ENCODE results near the gene TMEM175.
"Not testable (repeated sequence)": the region's sequence is repeated elsewhere in the genome, so short reads cannot be mapped to it uniquely, and the experiment has no call there.

Gene TMEM175

DNA sequence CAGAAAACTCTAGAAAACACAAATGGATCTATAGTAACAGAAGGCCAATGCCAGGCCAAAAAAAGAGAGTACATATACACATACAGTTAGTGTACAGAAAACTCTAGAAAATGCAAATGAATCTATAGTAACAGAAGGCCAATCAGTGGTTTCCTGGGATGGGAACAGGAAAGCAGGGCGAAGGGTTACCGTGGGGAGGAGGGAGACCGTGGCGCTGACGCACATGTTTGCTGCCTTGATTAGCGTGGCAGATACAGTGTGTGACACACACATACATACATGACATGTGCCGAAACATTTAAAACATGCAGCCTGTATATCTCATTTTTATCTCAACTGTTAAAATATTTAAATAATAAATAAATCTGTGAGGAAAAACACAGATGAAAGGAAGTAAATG, 14.8 kb upstream of the TMEM175 start:
- no peak for DNase-seq (ENCODE audit: low read depth)

DNA sequence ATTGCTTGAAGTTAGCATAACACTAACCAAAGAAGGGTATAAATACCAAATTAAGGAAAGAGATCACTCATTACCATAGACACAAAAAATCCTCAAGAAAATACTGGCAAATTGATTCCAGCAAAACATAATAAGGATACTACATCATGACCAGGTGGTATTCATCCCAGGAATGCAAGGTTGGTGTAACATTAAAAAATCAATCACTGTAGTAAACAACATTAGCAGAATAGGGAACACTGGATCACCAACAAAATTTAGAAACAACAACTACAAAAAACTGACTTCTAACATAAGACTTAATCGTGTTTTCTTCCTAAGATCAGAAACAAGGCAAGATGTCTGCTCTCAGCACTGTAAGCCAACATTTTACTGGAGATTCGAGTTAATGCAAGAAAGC, 14.3 kb upstream of the TMEM175 start:
- DNase-seq (ENCODE audit: low read depth) = no peak

DNA sequence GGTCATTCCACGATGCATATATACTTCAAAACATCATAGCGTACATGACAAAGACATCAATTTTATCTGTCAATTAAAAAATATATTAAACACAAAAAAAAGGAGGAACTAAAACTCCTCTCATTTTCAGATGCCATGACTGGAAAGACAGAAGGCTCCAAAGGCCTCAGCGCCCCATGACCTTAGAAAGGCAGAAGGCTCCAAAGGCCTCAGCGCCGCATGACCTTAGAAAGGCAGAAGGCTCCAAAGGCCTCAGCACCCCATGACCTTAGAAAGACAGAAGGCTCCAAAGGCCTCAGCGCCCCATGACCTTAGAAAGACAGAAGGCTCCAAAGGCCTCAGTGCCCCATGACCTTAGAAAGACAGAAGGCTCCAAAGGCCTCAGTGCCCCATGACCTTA, 13.7 kb upstream of the TMEM175 start:
- not testable (repeated sequence) for DNase-seq (ENCODE audit: low read depth)

DNA sequence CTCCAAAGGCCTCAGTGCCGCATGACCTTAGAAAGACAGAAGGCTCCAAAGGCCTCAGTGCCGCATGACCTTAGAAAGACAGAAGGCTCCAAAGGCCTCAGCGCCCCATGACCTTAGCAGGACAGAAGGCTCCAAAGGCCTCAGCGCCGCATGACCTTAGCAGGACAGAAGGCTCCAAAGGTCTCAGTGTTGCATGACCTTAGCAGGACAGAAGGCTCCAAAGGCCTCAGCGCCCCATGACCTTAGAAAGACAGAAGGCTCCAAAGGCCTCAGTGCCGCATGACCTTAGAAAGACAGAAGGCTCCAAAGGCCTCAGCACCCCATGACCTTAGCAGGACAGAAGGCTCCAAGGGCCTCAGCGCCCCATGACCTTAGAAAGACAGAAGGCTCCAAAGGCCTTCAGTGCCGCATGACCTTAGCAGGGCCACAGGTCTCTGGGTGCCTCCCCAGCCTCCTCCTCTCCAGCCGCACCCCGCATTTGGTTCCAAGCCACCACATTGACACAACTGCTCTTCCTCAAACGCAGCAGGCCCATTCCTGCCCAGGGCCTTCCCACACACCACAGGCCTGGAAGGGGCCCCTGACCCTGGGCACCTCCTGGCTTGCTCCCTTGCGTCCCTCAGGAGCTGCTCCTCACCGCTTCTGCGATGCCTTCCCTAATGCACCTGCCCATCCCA, 13.1 kb upstream of the TMEM175 start:
- not testable (repeated sequence) for DNase-seq (ENCODE audit: low read depth)

DNA sequence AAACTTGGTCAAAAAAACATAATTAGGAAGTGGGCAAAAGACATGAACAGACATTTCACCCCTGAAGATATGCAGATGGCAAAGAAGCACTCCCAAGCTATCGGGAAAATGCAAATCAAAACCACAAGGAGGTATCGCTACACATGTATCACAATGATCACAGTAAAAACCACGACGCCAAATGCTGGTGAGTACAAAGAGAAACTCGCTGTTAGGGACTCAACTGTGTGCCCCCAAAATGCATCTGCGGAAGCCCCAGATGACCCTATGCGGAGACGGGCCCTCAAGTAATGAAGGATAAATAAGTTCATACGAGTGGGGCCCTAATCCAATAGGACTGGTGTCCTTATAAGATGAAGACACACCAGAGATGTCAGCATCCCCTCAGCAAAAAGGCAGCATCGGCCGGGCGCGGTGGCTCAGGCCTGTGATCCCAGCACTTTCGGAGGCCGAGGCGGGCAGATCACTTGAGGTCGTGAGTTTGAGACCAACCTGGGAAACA, 10.4 kb upstream of the TMEM175 start:
- DNase-seq (ENCODE audit: low read depth) = no peak

DNA sequence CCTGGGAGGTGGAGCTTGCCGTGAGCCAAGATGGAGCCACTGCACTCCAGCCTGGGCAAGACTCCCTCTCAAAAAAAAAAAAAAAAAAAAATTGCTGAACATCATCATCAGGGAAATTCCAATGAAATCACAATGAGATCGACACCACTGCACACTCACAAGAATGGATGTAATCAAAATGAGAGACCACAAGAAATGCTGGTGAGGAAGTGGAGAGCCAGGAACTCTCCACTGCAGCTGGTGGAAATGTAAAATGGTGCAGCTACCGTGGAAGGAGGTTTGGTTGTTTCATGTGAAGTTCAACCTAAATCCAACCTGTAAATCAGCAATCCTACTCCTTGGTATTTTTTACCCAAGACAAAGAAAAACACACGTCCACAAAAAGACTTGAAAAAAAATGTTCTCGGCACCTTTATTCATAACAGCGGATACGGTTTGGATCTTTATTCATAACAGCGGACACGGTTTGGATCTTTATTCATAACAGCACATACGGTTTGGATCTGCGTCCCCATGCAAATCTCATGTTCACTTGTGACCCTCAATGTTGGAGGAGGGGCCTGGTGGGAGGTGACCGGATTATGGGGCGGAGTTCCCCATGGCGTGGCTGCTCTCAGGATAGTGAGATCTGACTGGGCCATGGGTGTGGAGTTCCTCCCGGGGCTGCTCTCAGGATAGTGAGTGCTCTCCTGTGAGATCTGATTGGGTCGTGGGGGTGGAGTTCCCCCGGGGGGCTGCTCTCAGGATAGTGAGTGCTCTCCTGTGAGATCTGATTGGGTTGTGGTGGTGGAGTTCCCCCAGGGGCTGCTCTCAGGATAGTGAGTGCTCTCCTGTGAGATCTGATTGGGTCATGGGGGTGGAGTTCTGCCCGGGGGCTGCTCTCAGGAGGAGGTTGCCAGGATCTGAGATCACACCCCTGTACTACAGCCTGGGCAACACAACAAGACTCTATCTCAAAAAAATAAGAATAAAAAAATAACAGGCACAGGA, 7.9 kb upstream of the TMEM175 start:
- no peak for DNase-seq (ENCODE audit: low read depth)

DNA sequence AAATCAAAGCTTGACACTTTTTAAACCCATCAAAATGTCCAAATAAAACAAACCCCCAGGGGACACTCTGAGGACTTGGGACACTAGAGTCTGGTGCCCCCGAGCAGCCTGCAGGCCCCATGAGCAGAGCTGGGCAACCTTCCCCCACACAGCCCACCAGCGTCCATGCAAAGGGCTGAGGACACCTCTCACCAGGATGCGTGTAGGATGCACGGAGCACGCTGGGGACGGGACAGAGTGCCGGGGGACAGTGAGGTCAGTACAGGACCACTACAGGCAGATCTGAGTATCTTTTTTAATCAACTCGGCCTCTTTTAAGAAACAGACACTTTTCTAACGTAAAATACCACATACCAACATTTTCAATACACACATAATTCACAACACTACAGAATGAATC, 7.1 kb upstream of the TMEM175 start:
- DNase-seq (ENCODE audit: low read depth) = no peak

DNA sequence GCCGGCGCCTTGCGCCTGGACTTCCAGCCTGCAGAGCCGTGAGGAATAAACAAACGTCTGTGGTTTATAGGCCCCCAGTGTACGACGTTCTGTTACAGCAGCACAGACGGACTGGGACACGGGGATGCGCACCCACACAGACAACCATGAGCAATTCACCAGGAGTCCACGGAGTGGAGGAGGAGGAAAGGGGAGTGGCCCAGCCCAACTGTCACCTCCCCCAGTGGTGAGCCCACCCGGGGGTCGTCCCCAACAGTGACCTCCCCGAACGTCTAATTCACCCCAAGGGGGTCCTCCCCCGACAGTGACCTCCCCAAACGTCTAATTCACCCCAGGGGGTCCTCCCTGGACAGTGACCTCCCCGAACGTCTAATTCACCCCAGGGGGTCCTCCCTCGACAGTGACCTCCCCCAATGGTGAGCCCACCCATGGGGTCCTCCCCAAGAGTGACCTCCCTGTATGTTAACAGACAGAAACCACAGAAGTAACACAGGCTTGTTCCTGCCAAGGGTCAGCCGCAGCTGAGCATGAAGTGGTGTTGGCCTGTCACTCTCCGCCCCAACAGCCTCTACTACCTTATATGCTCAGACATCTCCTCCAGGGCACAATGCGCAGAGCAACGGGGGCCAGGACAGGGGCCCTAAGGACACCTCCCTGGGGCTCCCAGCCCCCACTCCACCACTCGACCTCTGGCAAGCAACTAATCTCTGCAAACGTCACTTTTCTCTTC, 6.3 kb upstream of the TMEM175 start:
- DNase-seq (ENCODE audit: low read depth) = no peak

DNA sequence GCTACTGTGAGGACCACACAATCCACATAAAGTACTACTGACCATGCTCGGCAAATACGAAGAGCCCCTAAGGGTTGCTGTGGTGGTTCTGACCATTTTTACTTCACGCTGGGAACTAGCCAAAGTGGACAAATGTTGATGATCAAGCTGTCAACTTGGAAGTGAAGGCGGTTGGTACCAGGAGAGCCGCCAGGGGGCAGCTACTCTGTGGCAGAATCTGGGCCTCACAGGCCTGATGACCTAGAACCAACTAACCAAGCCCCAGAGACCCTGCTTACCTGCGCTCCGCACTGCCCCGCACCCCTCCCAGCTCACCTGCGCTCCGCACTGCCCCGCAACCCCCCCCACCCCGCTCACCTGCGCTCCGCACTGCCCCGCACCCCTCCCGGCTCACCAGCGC, 5.7 kb upstream of the TMEM175 start:
- DNase-seq (ENCODE audit: low read depth) = no peak

DNA sequence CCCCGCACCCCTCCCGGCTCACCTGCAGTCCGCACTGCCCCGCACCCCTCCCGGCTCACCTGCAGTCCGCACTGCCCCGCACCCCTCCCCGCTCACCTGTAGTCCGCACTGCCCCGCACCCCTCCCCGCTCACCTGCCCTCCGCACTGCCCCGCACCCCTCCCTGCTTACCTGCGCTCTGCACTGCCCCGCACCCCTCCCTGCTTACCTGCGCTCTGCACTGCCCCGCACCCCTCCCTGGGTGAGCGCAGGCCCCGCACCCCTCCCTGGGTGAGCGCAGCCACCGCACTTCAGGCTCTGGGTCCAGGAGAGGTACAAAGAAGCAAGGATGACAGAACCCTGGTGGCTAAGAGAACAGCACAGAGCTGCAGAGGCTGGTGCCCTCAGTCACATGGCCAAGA, 4.7 kb upstream of the TMEM175 start:
- DNase-seq (ENCODE audit: low read depth) = not testable (repeated sequence)

DNA sequence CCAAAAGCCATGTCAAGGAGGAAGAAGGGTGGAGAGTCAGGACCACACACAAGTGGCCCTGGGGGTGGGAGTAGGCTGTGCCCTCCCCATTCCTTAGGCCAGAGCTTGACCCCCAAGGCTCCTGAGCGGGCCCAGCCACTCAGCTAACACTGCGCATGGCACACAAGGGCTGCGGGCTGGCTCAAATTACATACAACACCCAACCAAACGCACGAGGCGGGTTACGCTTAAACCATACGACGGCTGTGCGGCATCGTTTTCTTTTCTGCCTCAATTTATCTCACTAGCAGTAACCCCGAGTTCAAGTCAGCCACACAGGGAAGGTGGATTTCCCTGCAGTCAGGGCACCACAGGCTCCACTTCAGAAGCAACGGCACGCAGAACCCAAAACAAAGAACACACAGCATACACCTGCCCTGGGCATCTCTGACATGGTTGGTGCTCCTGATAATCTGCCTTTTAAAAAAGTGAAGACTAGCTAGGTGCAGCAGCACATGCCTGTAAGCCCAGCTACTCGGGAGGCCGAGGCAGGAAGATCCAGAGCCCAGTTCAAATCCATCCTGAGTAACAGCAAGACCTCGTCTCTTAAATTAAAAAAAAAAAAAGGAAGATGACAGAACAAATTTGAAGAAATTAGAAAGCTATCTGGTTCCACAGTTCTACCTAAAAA, 3.0 kb upstream of the TMEM175 start:
- no peak for DNase-seq (ENCODE audit: low read depth)

DNA sequence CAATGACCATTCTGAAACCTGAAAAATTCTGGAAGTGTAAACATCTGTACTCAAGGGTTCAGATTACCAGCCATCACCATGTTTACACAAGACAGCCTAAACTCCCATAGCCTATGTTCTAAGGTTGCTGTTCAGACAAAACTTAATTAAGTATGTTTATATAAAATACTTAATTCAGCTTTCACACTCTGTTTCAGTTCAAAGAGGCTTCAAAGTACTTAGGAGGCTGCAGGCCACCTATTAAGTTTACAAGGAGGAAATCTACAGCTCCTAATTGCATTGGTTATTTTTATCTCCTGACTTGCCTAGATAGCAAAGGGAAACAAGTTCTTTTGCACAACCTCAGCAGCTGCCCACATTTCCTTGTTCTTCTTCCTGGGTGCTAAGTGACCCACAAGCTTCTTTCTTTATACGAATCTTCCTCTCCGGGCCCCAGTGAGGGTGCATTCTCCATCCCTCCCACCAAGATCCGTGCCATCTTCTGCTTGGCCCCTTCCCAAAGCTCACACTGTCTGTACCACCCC, 2.2 kb upstream of the TMEM175 start:
- no peak for DNase-seq (ENCODE audit: low read depth)

DNA sequence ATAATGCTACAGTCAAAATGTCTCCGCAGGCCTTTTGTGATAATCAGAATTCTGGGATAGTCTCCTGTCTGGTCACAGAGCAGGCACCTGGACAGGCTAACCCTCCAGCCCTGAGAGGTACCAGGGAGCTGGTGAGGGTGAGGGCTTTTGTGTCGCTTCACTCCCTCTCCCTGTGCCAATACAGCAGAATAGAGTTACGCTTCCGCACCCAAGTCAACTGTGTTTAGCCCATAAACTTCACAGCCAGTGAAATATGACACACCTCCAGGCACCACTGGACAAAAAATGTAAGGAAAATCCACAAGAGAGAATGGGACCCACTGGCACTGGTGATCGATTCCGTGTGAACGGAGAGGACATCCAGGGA, 1.4 kb upstream of the TMEM175 start:
- DNase-seq (ENCODE audit: low read depth) = no peak

DNA sequence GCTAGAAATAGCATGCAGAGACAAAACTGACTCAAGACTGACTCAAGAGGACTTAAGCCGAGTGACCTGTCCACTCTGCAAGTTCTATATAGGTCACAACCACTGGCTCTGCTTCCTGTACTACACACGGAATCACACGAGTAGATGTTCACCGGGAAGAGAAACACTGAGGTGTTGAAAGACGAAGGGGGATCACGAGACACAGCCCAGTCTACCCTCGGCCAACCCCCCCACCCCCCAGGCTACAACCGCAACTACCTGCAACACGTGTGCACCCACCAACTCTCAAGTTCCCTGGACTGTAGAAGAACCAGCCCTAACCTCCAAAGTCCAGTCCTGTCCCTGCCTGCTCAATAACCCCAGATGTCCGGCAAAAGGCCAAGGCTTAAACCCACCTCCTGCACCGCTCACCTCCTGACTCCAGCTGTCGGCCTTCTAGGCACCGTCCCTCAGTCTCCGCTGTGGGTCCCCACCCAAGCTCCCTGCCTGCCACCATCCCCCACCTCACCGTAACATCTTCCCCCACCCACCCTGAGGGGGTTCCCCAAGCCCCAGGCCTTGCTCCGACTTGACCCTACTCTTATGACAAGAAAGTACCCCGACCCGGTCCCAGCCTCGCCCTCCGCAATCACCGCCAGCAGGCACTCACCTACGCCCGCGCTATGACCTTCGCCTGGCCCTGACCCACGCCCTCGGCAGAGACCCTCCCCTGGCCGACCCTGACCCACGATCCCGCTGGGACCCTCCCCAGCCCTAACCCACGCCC, 883 bp upstream of the TMEM175 start:
- DNase-seq (ENCODE audit: low read depth) = no peak

DNA sequence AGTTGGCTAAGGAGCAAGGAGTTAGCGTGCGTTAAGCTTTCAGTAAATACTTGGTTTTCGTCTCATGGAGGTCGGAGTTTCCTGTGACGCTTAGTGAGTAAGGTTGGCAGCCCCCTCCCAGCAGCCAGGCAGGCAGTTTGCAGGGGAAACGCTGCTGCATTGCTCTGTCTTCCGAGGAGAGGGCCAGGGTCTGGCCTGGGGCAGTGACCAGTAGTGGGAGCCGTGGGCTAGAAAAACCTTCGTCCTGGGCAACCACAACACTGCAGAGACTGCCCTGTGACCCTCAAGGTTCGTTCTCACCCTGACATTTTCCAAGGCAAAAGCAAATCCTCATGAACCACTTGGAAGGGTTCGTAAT, 432 bp downstream of the TMEM175 start:
- no peak for DNase-seq (ENCODE audit: low read depth)

DNA sequence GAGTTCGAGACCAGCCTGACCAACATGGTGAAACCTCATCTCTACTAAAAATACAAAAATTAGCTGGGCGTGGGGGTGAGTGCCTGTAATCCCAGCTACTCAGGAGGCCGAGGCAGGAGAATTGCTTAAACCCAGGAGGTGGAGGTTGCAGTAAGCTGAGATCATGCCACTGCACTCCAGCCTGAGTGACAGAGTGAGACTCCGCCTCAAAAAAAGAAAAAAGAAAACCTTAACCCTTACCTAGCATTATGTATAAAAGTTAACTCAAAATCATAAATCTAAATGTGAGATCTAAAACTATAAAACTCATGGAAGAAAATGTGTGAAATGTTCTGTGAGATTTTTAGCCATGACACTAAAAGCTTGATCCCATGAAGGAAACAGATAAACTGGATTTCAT, 7.2 kb downstream of the TMEM175 start:
- DNase-seq (ENCODE audit: low read depth) = not testable (repeated sequence)

DNA sequence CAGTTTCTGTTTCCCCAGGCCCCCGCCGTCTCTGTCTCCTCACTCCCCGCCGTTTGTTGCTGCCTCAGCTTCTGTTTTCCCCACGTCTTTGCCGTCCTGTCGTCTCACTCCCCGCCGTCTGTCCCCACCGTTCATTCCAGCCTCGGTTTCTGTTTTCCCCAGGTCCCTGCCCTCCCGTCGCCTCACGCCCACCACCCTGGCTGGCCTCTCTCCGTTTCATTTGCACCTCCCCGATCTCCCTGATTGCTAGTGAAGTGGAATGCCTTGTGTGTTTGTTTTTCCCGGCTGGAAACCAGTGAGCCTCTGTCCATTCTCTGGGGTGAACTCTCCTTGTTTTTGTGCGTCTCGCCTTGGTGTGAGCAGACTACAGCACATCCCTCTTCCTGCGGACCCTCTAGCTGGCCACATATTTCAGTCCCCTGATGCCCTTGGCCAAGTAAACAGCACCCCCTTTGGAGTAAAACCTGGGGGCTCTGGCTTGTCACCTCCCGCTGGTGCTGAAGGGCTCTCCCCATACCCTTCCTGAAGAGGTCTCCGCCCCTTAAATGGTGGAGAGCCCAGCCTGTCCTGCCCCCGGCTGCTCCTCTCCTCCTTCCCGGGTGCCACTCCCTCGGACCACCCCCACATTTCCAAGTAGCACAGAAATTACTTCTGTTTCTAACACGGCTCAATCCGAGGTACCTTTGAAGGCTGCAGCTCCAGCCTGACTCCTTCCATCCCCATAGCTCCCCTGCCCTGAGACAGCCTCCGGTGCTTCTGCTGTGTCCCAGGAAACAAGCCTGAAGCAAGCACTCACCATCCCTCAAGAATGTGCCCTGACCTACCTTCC, 13.2 kb downstream of the TMEM175 start:
- DNase-seq (ENCODE audit: low read depth) = no peak

DNA sequence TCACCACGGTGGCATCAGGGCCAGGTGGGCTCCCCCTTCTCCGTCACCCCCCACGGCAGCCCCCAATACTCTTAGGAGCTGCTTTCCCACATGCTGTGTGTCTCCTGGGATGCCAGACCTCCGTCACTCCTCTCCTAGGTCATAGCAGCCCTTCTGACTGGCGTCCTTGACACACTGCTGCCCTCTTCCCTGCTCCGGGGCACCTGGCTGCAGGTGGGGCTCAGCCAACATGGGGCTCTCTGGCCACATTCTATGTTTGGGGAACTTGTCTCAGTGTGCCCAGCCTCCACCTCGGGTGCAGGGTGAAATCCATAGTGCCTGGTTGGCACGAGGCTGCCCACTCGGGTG, 13.8 kb downstream of the TMEM175 start:
- no peak for DNase-seq (ENCODE audit: low read depth)

DNA sequence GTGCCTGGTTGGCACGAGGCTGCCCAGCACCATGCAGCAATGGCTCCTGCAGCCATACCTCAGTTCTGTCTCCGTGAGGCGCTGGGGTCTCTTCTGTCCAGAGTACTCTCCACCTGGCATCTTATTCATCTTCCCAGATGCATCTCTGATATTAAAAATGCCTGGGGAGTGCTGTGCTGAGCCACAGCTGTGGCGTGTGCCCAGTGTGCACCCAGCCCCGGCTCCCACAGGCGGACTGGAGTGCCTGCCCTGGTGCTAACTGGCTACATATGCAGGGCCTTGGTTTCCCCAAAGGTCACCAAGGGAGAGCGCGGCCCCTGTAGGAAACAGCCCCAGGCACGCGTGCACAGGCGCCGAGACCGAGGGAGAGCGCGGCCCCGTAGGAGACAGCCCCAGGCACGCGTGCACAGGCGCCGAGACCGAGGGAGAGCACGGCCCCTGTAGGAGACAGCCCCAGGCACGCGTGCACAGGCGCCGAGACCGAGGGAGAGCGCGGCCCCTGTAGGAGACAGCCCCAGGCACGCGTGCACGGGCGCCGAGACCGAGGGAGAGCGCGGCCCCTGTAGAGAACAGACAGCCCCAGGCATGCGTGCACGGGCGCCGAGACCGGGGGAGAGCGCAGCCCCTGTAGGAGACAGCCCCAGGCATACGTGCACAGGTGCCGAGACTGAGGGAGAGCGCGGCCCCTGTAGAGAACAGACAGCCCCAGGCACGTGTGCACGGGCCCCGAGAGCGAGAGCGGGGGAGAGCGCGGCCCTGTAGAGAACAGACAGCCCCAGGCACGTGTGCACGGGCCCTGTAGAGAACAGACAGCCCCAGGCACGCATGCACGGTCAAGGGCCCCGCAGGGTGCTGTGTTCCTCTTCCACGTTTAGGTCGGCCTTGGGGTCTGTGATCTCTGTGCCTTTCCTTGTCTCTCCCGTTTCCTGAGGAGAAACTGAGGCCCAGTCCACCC, 14.5 kb downstream of the TMEM175 start:
- DNase-seq (ENCODE audit: low read depth) = no peak
